ENCODE measurements around the gene CEND1. TPM values are rescaled to one million over a fixed set of nuclear protein-coding genes. Genes with fewer than 3 reads are reported as not detected.

CEND1 gene
- total RNA-seq, 2 experiments from 2014 or later: 0.20 to 0.60 TPM

- ChIA-PET CTCF (interaction anchor here (1.1 to 5.5 kb wide), 4 partner anchors 9 to 23 kb away, joined by 3 to 19 read pairs (median 6); no protein-coding TSS in a partner anchor), POLR2A (no interaction called here)
- Mint-ChIP-seq H3K4me1 (peaks cover 41% of the 10 kb centered on the region), H3K9me3 (no peaks in the 10 kb centered on the region), H3K27ac (no peak overlapping the region), H3K27me3 (peaks cover 46% of the 10 kb centered on the region), H3K4me3 (peak overlapping the region; percentile 34), H3K36me3 (ENCODE audit: low read depth) (no peaks in the 10 kb centered on the region)
- DNase-seq: no peak
Measured at GRCh38 chr11:831961-832528, 42.2 kb upstream of the CEND1 start.

DNA sequence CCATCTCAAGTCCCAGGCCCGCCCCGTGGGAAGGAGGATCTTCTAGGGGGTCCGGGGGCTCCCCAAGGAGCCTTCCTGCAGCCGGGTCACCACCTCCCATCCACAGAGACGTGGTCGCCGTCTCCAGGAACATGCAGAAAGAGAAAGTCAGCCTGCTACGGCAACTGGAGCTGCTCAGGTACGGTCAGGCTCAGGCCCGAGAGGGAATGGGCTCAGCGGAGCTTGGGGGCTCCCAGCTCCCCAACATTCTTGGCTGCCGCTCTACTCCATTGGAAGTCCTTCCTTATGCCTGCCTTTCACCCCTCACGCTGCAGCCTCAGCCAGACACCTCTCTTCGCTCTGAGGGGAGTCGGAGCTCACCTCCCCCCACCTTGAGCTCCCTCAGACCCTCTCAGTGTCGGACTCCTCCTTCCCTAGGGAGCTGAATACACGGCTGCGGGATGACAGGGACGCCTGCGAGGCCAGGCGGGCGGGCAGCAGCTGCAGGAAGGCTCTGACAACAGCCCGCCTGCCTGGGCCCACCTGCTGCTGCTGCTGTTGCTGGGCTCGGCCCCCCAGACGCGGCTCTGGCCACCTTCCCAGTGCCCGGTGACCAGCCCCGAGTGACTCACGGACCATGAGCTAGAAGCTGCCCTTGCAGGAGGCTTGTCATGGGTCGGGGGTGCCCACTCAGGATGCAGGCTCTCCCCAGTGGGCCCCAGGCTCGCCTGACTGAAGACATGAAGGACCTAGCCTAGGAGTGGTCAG lies 41.4 kb upstream of the CEND1 start:
- H3K36me3 Mint-ChIP-seq (ENCODE audit: low read depth): no peaks in the 10 kb centered on the region
- no peak for DNase-seq
- POLR2A ChIA-PET: no interaction called here
- H3K4me1 Mint-ChIP-seq: peaks cover 45% of the 10 kb centered on the region
- H3K27me3 Mint-ChIP-seq: peaks cover 46% of the 10 kb centered on the region
- CTCF ChIA-PET: interaction anchor here (1.1 to 5.5 kb wide), 5 partner anchors 10 to 22 kb away, joined by 3 to 19 read pairs (median 6); partner anchors contain the start of genes PNPLA2, POLR2L and TSPAN4
- no peaks in the 10 kb centered on the region for H3K9me3 Mint-ChIP-seq
- H3K27ac Mint-ChIP-seq: no peak overlapping the region
- H3K4me3 Mint-ChIP-seq: peak overlapping the region; percentile 34

DNA sequence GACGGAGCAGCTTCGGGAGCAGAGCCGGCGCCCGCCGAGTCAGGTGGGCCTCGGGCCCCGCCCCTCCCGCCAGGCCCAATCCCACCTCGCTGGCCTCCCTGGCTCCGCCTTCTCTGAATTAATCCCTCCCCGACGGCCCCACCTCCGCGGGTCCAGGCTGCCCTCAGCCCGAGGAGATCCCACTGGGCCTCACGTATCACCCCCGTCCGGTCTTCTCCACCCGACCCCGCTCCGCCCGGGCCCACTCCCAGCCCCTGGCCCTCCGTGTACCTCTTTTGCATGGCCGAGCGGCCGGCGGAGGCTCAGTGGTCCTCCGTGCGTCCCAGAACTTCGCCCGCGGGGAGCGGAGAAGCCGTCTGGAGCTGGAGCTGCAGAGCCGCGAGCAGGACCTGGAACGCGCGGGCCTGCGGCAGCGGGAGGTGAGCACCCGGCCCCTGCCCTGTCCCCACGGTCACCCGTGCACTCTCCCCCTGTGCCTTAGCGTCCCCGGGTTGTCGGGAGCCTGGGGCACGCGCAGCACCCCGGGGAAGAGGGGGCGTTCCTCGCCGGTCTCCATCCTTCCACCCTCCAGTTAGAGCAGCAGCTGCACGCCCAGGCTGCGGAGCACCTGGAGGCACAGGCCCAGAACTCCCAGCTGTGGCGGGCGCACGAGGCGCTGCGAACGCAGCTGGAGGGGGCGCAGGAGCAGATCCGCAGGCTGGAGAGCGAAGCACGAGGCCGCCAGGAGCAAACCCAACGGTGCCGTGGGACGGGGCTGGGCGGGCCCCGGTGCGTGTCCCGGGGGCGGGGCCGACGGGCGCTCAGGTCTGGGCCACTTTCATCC lies 40.6 kb upstream of the CEND1 start:
- Mint-ChIP-seq H3K4me3 (no peak overlapping the region), H3K27me3 (peaks cover 46% of the 10 kb centered on the region), H3K9me3 (no peaks in the 10 kb centered on the region), H3K36me3 (ENCODE audit: low read depth) (no peaks in the 10 kb centered on the region), H3K27ac (no peak overlapping the region), H3K4me1 (peaks cover 46% of the 10 kb centered on the region)
- CTCF ChIA-PET: interaction anchor here (1.6 to 2.2 kb wide), 2 partner anchors 11 to 12 kb away, joined by 3 to 6 read pairs; partner anchors contain the start of genes PNPLA2, POLR2L and TSPAN4
- POLR2A ChIA-PET: no interaction called here
- DNase-seq: peak; percentile 46

- ChIA-PET CTCF (interaction anchor here (1.6 to 2.2 kb wide), 2 partner anchors 10 to 13 kb away, joined by 3 to 6 read pairs; partner anchors contain the start of genes PNPLA2, POLR2L and TSPAN4), POLR2A (no interaction called here)
- DNase-seq: no peak
- Mint-ChIP-seq H3K36me3 (ENCODE audit: low read depth) (peaks cover 5% of the 10 kb centered on the region), H3K4me3 (no peak overlapping the region), H3K27ac (no peak overlapping the region), H3K9me3 (no peaks in the 10 kb centered on the region), H3K27me3 (peaks cover 46% of the 10 kb centered on the region), H3K4me1 (peaks cover 46% of the 10 kb centered on the region)
Measured at GRCh38 chr11:829847-830294, 40.0 kb upstream of the CEND1 start.

GRCh38 chr11:829176-829846 lies 39.4 kb upstream of the CEND1 start:
- Mint-ChIP-seq H3K4me3 (no peak overlapping the region), H3K27ac (no peak overlapping the region), H3K36me3 (ENCODE audit: low read depth) (peaks cover 7% of the 10 kb centered on the region), H3K27me3 (peaks cover 46% of the 10 kb centered on the region), H3K4me1 (peaks cover 46% of the 10 kb centered on the region), H3K9me3 (no peaks in the 10 kb centered on the region)
- DNase-seq: no peak
- CTCF ChIA-PET: interaction anchor here (1.4 to 2.2 kb wide), 2 partner anchors 10 to 14 kb away, joined by 4 to 6 read pairs; partner anchors contain the start of genes PNPLA2, POLR2L and TSPAN4
- POLR2A ChIA-PET: no interaction called here

DNA sequence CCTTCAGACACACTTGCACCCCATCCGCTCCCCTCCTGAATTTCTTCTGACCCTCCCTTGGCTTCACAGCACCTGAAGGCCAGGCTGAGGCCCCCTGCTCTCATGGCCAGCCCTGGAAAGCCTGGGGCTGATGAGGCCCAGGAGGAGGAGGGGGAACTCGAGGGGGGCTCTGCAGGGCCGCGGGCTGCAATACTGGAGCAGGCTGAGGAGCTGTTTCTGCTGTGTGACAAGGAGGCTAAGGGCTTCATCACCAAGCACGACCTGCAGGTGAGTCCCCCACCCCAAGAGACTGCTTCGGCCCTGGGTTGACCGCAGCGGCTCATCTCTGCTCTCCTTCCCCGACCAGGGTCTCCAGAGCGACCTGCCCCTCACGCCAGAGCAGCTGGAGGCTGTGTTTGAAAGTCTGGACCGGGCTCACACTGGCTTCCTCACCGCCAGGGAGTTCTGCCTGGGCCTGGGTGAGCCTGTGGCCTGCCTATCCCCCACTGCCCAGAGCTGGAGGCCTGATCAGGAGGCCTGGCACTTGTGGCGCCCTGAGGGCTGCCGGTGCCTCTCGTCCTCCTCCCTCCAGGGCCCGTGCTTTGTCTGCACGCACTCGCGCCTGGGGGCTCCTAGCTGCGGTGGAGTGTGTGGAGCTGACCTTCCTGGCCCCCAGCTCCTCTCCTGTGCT lies 38.8 kb upstream of the CEND1 start:
- no peak for DNase-seq
- Mint-ChIP-seq H3K4me1 (peaks cover 39% of the 10 kb centered on the region), H3K4me3 (peak overlapping the region; percentile 70), H3K27me3 (peaks cover 42% of the 10 kb centered on the region), H3K36me3 (ENCODE audit: low read depth) (peaks cover 7% of the 10 kb centered on the region), H3K27ac (no peak overlapping the region), H3K9me3 (no peaks in the 10 kb centered on the region)
- ChIA-PET POLR2A (no interaction called here), CTCF (interaction anchor here (1.4 kb wide), 1 partner anchor 14 kb away, joined by 4 read pairs; the partner anchor contains the start of genes POLR2L and TSPAN4)

GRCh38 chr11:827897-828192 lies 38.0 kb upstream of the CEND1 start, which contains the start of gene CRACR2B:
TSS of gene CRACR2B (plus strand) at chr11:827919. CDS start at chr11:828608, 689 bp downstream.
- DNase-seq: no peak
- Mint-ChIP-seq H3K36me3 (ENCODE audit: low read depth) (peaks cover 10% of the 10 kb centered on the region), H3K27ac (peak within 1 kb of the TSS; percentile 81), H3K27me3 (peaks cover 42% of the 10 kb centered on the region), H3K9me3 (no peaks in the 10 kb centered on the region), H3K4me3 (peak within 1 kb of the TSS; percentile 73), H3K4me1 (peaks cover 37% of the 10 kb centered on the region)
- ChIA-PET POLR2A (no interaction called here), CTCF (interaction anchor here (1.2 to 1.4 kb wide), 2 partner anchors 15 to 31 kb away, joined by 3 to 4 read pairs; partner anchors contain the start of genes POLR2L and TSPAN4)

- peaks cover 37% of the 10 kb centered on the region for H3K4me1 Mint-ChIP-seq
- H3K9me3 Mint-ChIP-seq: no peaks in the 10 kb centered on the region
- CTCF ChIA-PET: interaction anchor here (1.2 to 1.4 kb wide), 2 partner anchors 16 to 30 kb away, joined by 3 to 4 read pairs; partner anchors contain the start of genes POLR2L and TSPAN4
- peak; percentile 36 for DNase-seq
- POLR2A ChIA-PET: no interaction called here
- peaks cover 42% of the 10 kb centered on the region for H3K27me3 Mint-ChIP-seq
- H3K27ac Mint-ChIP-seq: peak overlapping the region; percentile 81
- H3K36me3 Mint-ChIP-seq (ENCODE audit: low read depth): peaks cover 10% of the 10 kb centered on the region
- H3K4me3 Mint-ChIP-seq: peak overlapping the region; percentile 73
Measured at GRCh38 chr11:827146-827896, 37.4 kb upstream of the CEND1 start.

DNA sequence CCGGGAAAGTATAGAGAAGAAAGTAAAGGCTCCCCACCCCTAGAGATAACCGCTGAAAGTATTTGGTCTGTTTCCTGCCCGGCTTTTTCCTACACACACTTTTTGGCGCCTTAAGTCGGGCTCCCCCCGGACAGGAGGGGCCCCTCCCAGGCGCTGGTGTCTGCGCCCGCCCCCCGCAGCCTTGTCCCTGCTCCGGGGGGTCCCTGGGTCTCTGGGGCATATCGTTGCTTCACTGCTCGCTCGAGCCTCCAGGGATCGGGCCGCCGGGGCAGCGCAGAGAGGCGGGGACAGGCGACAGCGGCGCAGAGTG lies 36.9 kb upstream of the CEND1 start:
- peaks cover 10% of the 10 kb centered on the region for H3K36me3 Mint-ChIP-seq (ENCODE audit: low read depth)
- peak overlapping the region; percentile 84 for H3K27ac Mint-ChIP-seq
- peak overlapping the region; percentile 73 for H3K4me3 Mint-ChIP-seq
- no peak for DNase-seq
- peaks cover 39% of the 10 kb centered on the region for H3K27me3 Mint-ChIP-seq
- ChIA-PET POLR2A (no interaction called here), CTCF (interaction anchor here (1.2 kb wide), 1 partner anchor 30 kb away, joined by 3 read pairs; no protein-coding TSS in a partner anchor)
- no peaks in the 10 kb centered on the region for H3K9me3 Mint-ChIP-seq
- peaks cover 39% of the 10 kb centered on the region for H3K4me1 Mint-ChIP-seq

- peaks cover 10% of the 10 kb centered on the region for H3K36me3 Mint-ChIP-seq (ENCODE audit: low read depth)
- H3K4me1 Mint-ChIP-seq: peaks cover 36% of the 10 kb centered on the region
- DNase-seq: no peak
- no peaks in the 10 kb centered on the region for H3K9me3 Mint-ChIP-seq
- ChIA-PET POLR2A (no interaction called here), CTCF (no interaction called here)
- H3K27me3 Mint-ChIP-seq: peaks cover 33% of the 10 kb centered on the region
- peak overlapping the region; percentile 84 for H3K27ac Mint-ChIP-seq
- H3K4me3 Mint-ChIP-seq: peak overlapping the region; percentile 73
Measured at GRCh38 chr11:826227-826621, 36.3 kb upstream of the CEND1 start.

GRCh38 chr11:825366-826226 lies 35.7 kb upstream of the CEND1 start:
- H3K4me3 Mint-ChIP-seq: no peak overlapping the region
- ChIA-PET CTCF (no interaction called here), POLR2A (no interaction called here)
- DNase-seq: no peak
- H3K9me3 Mint-ChIP-seq: no peaks in the 10 kb centered on the region
- H3K27me3 Mint-ChIP-seq: peaks cover 28% of the 10 kb centered on the region
- H3K4me1 Mint-ChIP-seq: peaks cover 40% of the 10 kb centered on the region
- H3K27ac Mint-ChIP-seq: no peak overlapping the region
- H3K36me3 Mint-ChIP-seq (ENCODE audit: low read depth): peaks cover 10% of the 10 kb centered on the region

Data from activated CD4-positive, alpha-beta T cell treated with anti-CD3 and anti-CD28 coated beads, Interleukin-2, amount 10 ng/mL, durations not matched to agents 7 days and 5 days (primary cell).